Measurements from ENCODE around the gene AKT3.
"Not testable (repeated sequence)": the region's sequence is repeated elsewhere in the genome, so short reads cannot be mapped to it uniquely, and the experiment has no call there.

Gene AKT3

GRCh38 chr1:243850202-243850451 lies at the start of gene AKT3:
AKT3 (minus strand) TSS chr1:243850243; CDS start chr1:243843170, 7,073 bp downstream.
- Histone ChIP-seq H3K27ac (ENCODE audit: low read depth, low read length) (peak within 1 kb of the TSS; percentile 75), H3K4me1 (ENCODE audit: control insufficient read depth in 1 of 2, insufficient read depth in 2 of 2, low read length in 2 of 2) (no peaks in the 10 kb centered on the region), H3K9me3 (ENCODE audit: control insufficient read depth in 1 of 2, low read length in 2 of 2) (no peaks in the 10 kb centered on the region), H3K9ac (ENCODE audit: low read depth in 1 of 2, low read length in 2 of 2) (peak within 1 kb of the TSS; percentile 27 to 52), H3K36me3 (ENCODE audit: control insufficient read depth in 1 of 2, insufficient read depth in 2 of 2, low read length in 2 of 2) (no peaks in the 10 kb centered on the region), H3K27me3 (ENCODE audit: control insufficient read depth in 1 of 2, insufficient read depth in 2 of 2, low read length in 2 of 2) (peaks cover 0 to 39% of the 10 kb centered on the region in 2 donors), H3K4me3 (ENCODE audit: low read depth in 1 of 2, low read length in 2 of 2) (peak within 1 kb of the TSS; percentile 76 to 82)

GRCh38 chr1:243898278-243898677 lies 48.2 kb upstream of the AKT3 start:
- Histone ChIP-seq H3K4me1 (ENCODE audit: control insufficient read depth in 1 of 2, insufficient read depth in 2 of 2, low read length in 2 of 2) (no peaks in the 10 kb centered on the region), H3K27ac (ENCODE audit: low read depth, low read length) (no peak overlapping the region), H3K36me3 (ENCODE audit: control insufficient read depth in 1 of 2, insufficient read depth in 2 of 2, low read length in 2 of 2) (no peaks in the 10 kb centered on the region)

GRCh38 chr1:243896313-243896712 lies 46.3 kb upstream of the AKT3 start:
- Histone ChIP-seq H3K27me3 (ENCODE audit: control insufficient read depth in 1 of 2, insufficient read depth in 2 of 2, low read length in 2 of 2) (no peaks in the 10 kb centered on the region), H3K36me3 (ENCODE audit: control insufficient read depth in 1 of 2, insufficient read depth in 2 of 2, low read length in 2 of 2) (no peaks in the 10 kb centered on the region), H3K9me3 (ENCODE audit: control insufficient read depth in 1 of 2, low read length in 2 of 2) (no peaks in the 10 kb centered on the region), H3K4me3 (ENCODE audit: low read depth in 1 of 2, low read length in 2 of 2) (no peak overlapping the region), H3K4me1 (ENCODE audit: control insufficient read depth in 1 of 2, insufficient read depth in 2 of 2, low read length in 2 of 2) (no peaks in the 10 kb centered on the region), H3K27ac (ENCODE audit: low read depth, low read length) (no peak overlapping the region), H3K9ac (ENCODE audit: low read depth in 1 of 2, low read length in 2 of 2) (no peak overlapping the region)

More at GRCh38 chr1:243898278-243898677, 48.2 kb upstream of the AKT3 start:
- H3K9me3 ChIP-seq (ENCODE audit: control insufficient read depth in 1 of 2, low read length in 2 of 2), result no peaks in the 10 kb centered on the region
- no peaks in the 10 kb centered on the region for H3K27me3 ChIP-seq (ENCODE audit: control insufficient read depth in 1 of 2, insufficient read depth in 2 of 2, low read length in 2 of 2)
- no peak overlapping the region for H3K9ac ChIP-seq (ENCODE audit: low read depth in 1 of 2, low read length in 2 of 2)
- H3K4me3 ChIP-seq (ENCODE audit: low read depth in 1 of 2, low read length in 2 of 2), result no peak overlapping the region

- Histone ChIP-seq H3K4me1 (ENCODE audit: control insufficient read depth in 1 of 2, insufficient read depth in 2 of 2, low read length in 2 of 2) (no peaks in the 10 kb centered on the region), H3K4me3 (ENCODE audit: low read depth in 1 of 2, low read length in 2 of 2) (no peak overlapping the region), H3K36me3 (ENCODE audit: control insufficient read depth in 1 of 2, insufficient read depth in 2 of 2, low read length in 2 of 2) (no peaks in the 10 kb centered on the region), H3K27ac (ENCODE audit: low read depth, low read length) (no peak overlapping the region), H3K9ac (ENCODE audit: low read depth in 1 of 2, low read length in 2 of 2) (no peak overlapping the region), H3K27me3 (ENCODE audit: control insufficient read depth in 1 of 2, insufficient read depth in 2 of 2, low read length in 2 of 2) (no peaks in the 10 kb centered on the region), H3K9me3 (ENCODE audit: control insufficient read depth in 1 of 2, low read length in 2 of 2) (no peaks in the 10 kb centered on the region)
Observed at GRCh38 chr1:243892456-243892855, 42.4 kb upstream of the AKT3 start.

- no peak overlapping the region for H3K9ac ChIP-seq (ENCODE audit: low read depth in 1 of 2, low read length in 2 of 2)
- H3K4me3 ChIP-seq (ENCODE audit: low read depth in 1 of 2, low read length in 2 of 2), result no peak overlapping the region
- no peaks in the 10 kb centered on the region for H3K27me3 ChIP-seq (ENCODE audit: control insufficient read depth in 1 of 2, insufficient read depth in 2 of 2, low read length in 2 of 2)
- no peak overlapping the region for H3K27ac ChIP-seq (ENCODE audit: low read depth, low read length)
- H3K4me1 ChIP-seq (ENCODE audit: control insufficient read depth in 1 of 2, insufficient read depth in 2 of 2, low read length in 2 of 2), result no peaks in the 10 kb centered on the region
- H3K36me3 ChIP-seq (ENCODE audit: control insufficient read depth in 1 of 2, insufficient read depth in 2 of 2, low read length in 2 of 2), result no peaks in the 10 kb centered on the region
- H3K9me3 ChIP-seq (ENCODE audit: control insufficient read depth in 1 of 2, low read length in 2 of 2), result no peaks in the 10 kb centered on the region
Observed at GRCh38 chr1:243890576-243890975, 40.5 kb upstream of the AKT3 start.

- Histone ChIP-seq H3K4me1 (ENCODE audit: control insufficient read depth in 1 of 2, insufficient read depth in 2 of 2, low read length in 2 of 2) (no peaks in the 10 kb centered on the region), H3K4me3 (ENCODE audit: low read depth in 1 of 2, low read length in 2 of 2) (no peak overlapping the region), H3K9me3 (ENCODE audit: control insufficient read depth in 1 of 2, low read length in 2 of 2) (no peaks in the 10 kb centered on the region), H3K9ac (ENCODE audit: low read depth in 1 of 2, low read length in 2 of 2) (no peak overlapping the region), H3K27ac (ENCODE audit: low read depth, low read length) (no peak overlapping the region), H3K36me3 (ENCODE audit: control insufficient read depth in 1 of 2, insufficient read depth in 2 of 2, low read length in 2 of 2) (no peaks in the 10 kb centered on the region), H3K27me3 (ENCODE audit: control insufficient read depth in 1 of 2, insufficient read depth in 2 of 2, low read length in 2 of 2) (no peaks in the 10 kb centered on the region)
Observed at GRCh38 chr1:243885806-243886205, 35.8 kb upstream of the AKT3 start.

- Histone ChIP-seq H3K4me1 (ENCODE audit: control insufficient read depth in 1 of 2, insufficient read depth in 2 of 2, low read length in 2 of 2) (no peaks in the 10 kb centered on the region), H3K36me3 (ENCODE audit: control insufficient read depth in 1 of 2, insufficient read depth in 2 of 2, low read length in 2 of 2) (no peaks in the 10 kb centered on the region), H3K27me3 (ENCODE audit: control insufficient read depth in 1 of 2, insufficient read depth in 2 of 2, low read length in 2 of 2) (no peaks in the 10 kb centered on the region), H3K9ac (ENCODE audit: low read depth in 1 of 2, low read length in 2 of 2) (no peak overlapping the region), H3K9me3 (ENCODE audit: control insufficient read depth in 1 of 2, low read length in 2 of 2) (no peaks in the 10 kb centered on the region), H3K27ac (ENCODE audit: low read depth, low read length) (no peak overlapping the region), H3K4me3 (ENCODE audit: low read depth in 1 of 2, low read length in 2 of 2) (no peak overlapping the region)
Observed at GRCh38 chr1:243884603-243885002, 34.6 kb upstream of the AKT3 start.

GRCh38 chr1:243883551-243883950 lies 33.5 kb upstream of the AKT3 start:
- Histone ChIP-seq H3K27ac (ENCODE audit: low read depth, low read length) (no peak overlapping the region), H3K9me3 (ENCODE audit: control insufficient read depth in 1 of 2, low read length in 2 of 2) (no peaks in the 10 kb centered on the region), H3K4me3 (ENCODE audit: low read depth in 1 of 2, low read length in 2 of 2) (no peak overlapping the region), H3K36me3 (ENCODE audit: control insufficient read depth in 1 of 2, insufficient read depth in 2 of 2, low read length in 2 of 2) (no peaks in the 10 kb centered on the region), H3K9ac (ENCODE audit: low read depth in 1 of 2, low read length in 2 of 2) (no peak overlapping the region), H3K4me1 (ENCODE audit: control insufficient read depth in 1 of 2, insufficient read depth in 2 of 2, low read length in 2 of 2) (no peaks in the 10 kb centered on the region), H3K27me3 (ENCODE audit: control insufficient read depth in 1 of 2, insufficient read depth in 2 of 2, low read length in 2 of 2) (no peaks in the 10 kb centered on the region)

GRCh38 chr1:243882276-243882675 lies 32.2 kb upstream of the AKT3 start:
- Histone ChIP-seq H3K4me3 (ENCODE audit: low read depth in 1 of 2, low read length in 2 of 2) (no peak overlapping the region), H3K9me3 (ENCODE audit: control insufficient read depth in 1 of 2, low read length in 2 of 2) (no peaks in the 10 kb centered on the region), H3K36me3 (ENCODE audit: control insufficient read depth in 1 of 2, insufficient read depth in 2 of 2, low read length in 2 of 2) (no peaks in the 10 kb centered on the region), H3K4me1 (ENCODE audit: control insufficient read depth in 1 of 2, insufficient read depth in 2 of 2, low read length in 2 of 2) (no peaks in the 10 kb centered on the region), H3K27ac (ENCODE audit: low read depth, low read length) (no peak overlapping the region), H3K27me3 (ENCODE audit: control insufficient read depth in 1 of 2, insufficient read depth in 2 of 2, low read length in 2 of 2) (no peaks in the 10 kb centered on the region), H3K9ac (ENCODE audit: low read depth in 1 of 2, low read length in 2 of 2) (no peak overlapping the region)

- not testable (repeated sequence) for H3K27ac ChIP-seq (ENCODE audit: low read depth, low read length); H3K27me3 ChIP-seq (ENCODE audit: control insufficient read depth in 1 of 2, insufficient read depth in 2 of 2, low read length in 2 of 2); H3K4me3 ChIP-seq (ENCODE audit: low read depth in 1 of 2, low read length in 2 of 2); H3K4me1 ChIP-seq (ENCODE audit: control insufficient read depth in 1 of 2, insufficient read depth in 2 of 2, low read length in 2 of 2); H3K9ac ChIP-seq (ENCODE audit: low read depth in 1 of 2, low read length in 2 of 2); H3K36me3 ChIP-seq (ENCODE audit: control insufficient read depth in 1 of 2, insufficient read depth in 2 of 2, low read length in 2 of 2); H3K9me3 ChIP-seq (ENCODE audit: control insufficient read depth in 1 of 2, low read length in 2 of 2)
Observed at GRCh38 chr1:243877058-243877457, 27.0 kb upstream of the AKT3 start.

- Histone ChIP-seq H3K9ac (ENCODE audit: low read depth in 1 of 2, low read length in 2 of 2) (no peak overlapping the region), H3K27me3 (ENCODE audit: control insufficient read depth in 1 of 2, insufficient read depth in 2 of 2, low read length in 2 of 2) (peaks cover 1 to 20% of the 10 kb centered on the region in 2 donors), H3K27ac (ENCODE audit: low read depth, low read length) (no peak overlapping the region), H3K36me3 (ENCODE audit: control insufficient read depth in 1 of 2, insufficient read depth in 2 of 2, low read length in 2 of 2) (no peaks in the 10 kb centered on the region), H3K9me3 (ENCODE audit: control insufficient read depth in 1 of 2, low read length in 2 of 2) (no peaks in the 10 kb centered on the region), H3K4me1 (ENCODE audit: control insufficient read depth in 1 of 2, insufficient read depth in 2 of 2, low read length in 2 of 2) (no peaks in the 10 kb centered on the region), H3K4me3 (ENCODE audit: low read depth in 1 of 2, low read length in 2 of 2) (no peak overlapping the region)
Observed at GRCh38 chr1:243855616-243856318, 5.7 kb upstream of the AKT3 start.
